GM12878 (cell line): ENCODE results near the gene CUL9. TPM values are rescaled to one million over a fixed set of nuclear protein-coding genes. Genes with fewer than 3 reads are reported as not detected.
A peak's percentile ranks its signal among the peaks of the same experiment; 100 is the strongest.

Source experiments
- BMI1 ChIP-seq: fragments of 450-650 bp; IDR thresholded peaks from 2 replicates; pipeline ENCODE4 v1.6.1; 2016; ENCODE audit warnings: mild to moderate bottlenecking, moderate library complexity, borderline replicate concordance
- CREM ChIP-seq: IDR thresholded peaks from 2 replicates; pipeline ENCODE4 v1.6.1; 2014; ENCODE audit warnings: antibody characterized with exemption, low read depth
- MYB ChIP-seq: fragments of 150-350 bp; IDR thresholded peaks from 2 replicates; pipeline ENCODE4 v1.6.1; 2014; ENCODE audit warnings: mild to moderate bottlenecking, low read depth, low read length, borderline replicate concordance
- PAX5 ChIP-seq: IDR thresholded peaks from 2 replicates; pipeline ENCODE4 v1.6.1; 2011; ENCODE audit warnings: low read depth, low read length, borderline replicate concordance
- RB1 ChIP-seq: fragments of 450-650 bp; formaldehyde crosslinking; IDR thresholded peaks from 2 replicates; pipeline ENCODE4 v1.6.1; 2017; ENCODE audit warnings: mild to moderate bottlenecking, borderline replicate concordance
- RELA ChIP-seq: fragments of 450-650 bp; IDR thresholded peaks from 2 replicates; pipeline ENCODE4 v1.8.0; 2014; ENCODE audit warnings: borderline replicate concordance; ENCODE audit not compliant: partially characterized antibody
- RUNX3 ChIP-seq: IDR thresholded peaks from 2 replicates; pipeline ENCODE4 v1.6.1; 2012; ENCODE audit warnings: low read length, inconsistent platforms
- SIX5 ChIP-seq: IDR thresholded peaks from 2 replicates; pipeline ENCODE4 v1.6.1; 2011; ENCODE audit warnings: mild to moderate bottlenecking, low read depth, low read length, moderate library complexity; ENCODE audit not compliant: severe bottlenecking
- TBL1XR1 ChIP-seq: IDR thresholded peaks from 2 replicates; pipeline ENCODE4 v1.6.1; 2012; ENCODE audit warnings: low read depth, low read length, improper control_type of control experiment
- TCF7 ChIP-seq: IDR thresholded peaks from 2 replicates; pipeline ENCODE4 v1.6.1; 2014; ENCODE audit warnings: antibody characterized with exemption, borderline replicate concordance
- YY1 ChIP-seq: IDR thresholded peaks from 2 replicates; pipeline ENCODE4 v1.6.1; 2011; ENCODE audit warnings: low read depth, mild to moderate bottlenecking, low read length
- polyA plus RNA-seq, 11 experiments: library from polyadenylated mRNA; depleted of rRNA in 4 of 11; unstranded in 6 of 11; stranded (reverse) in 5 of 11; fragments of >200 nt; fragmentation: Nextera tagmentation in 4 of 11; fragmentation: Illumina TruSeq in 1 of 11; extraction: Ambion mirVana in 4 of 11; extraction: Trizol in 1 of 11; gene quantifications; 1 replicate in 1 of 11; 2 replicates in 10 of 11; pipeline versions ENCODE4 v1.2.1 to v1.2.3, GENCODE V29; 2011 to 2016; ENCODE audit warnings: inconsistent platforms in 2 of 11, missing spikeins in 2 of 11, low read depth in 1 of 11
- total RNA-seq, 4 experiments: library from RNA; depleted of rRNA in 3 of 4; stranded (reverse); fragments of >200 nt in 3 of 4; fragmentation: Illumina TruSeq in 1 of 4; extraction: Trizol in 1 of 4; gene quantifications; 2 replicates each; pipeline versions ENCODE4 v1.2.1 to v1.2.3, GENCODE V29; 2013 to 2021
- TF ChIP-seq, protein P1 (sequence below): fragments of 450-650 bp; IDR thresholded peaks from 2 replicates; pipeline ENCODE4 v1.6.1; 2017; ENCODE audit warnings: mild to moderate bottlenecking, moderate library complexity
- TF ChIP-seq, protein P2 (sequence below): fragments of 450-650 bp; IDR thresholded peaks from 2 replicates; pipeline ENCODE4 v1.6.1; 2017; ENCODE audit warnings: mild to moderate bottlenecking, low read depth, inconsistent platforms; ENCODE audit not compliant: poor library complexity, severe bottlenecking
- TF ChIP-seq, protein P3 (sequence below): IDR thresholded peaks from 2 replicates; pipeline ENCODE4 v1.6.1; 2012; ENCODE audit warnings: mild to moderate bottlenecking, low read depth, low read length
- TF ChIP-seq, protein P4 (sequence below): fragments of 450-650 bp; IDR thresholded peaks from 2 replicates; pipeline ENCODE4 v1.6.1; 2016; ENCODE audit warnings: mild to moderate bottlenecking
- TF ChIP-seq, protein P5 (sequence below): fragments of 450-650 bp; IDR thresholded peaks from 2 replicates; pipeline ENCODE4 v1.6.1; 2017; ENCODE audit warnings: borderline replicate concordance

The CUL9 gene
- total and polyA plus RNA-seq, 10 of the 15 experiments (the other 5 are each of a cell fraction or from before 2014, with no cell fraction given), result 1.2 to 48.3 (median 17.2) TPM

DNA sequence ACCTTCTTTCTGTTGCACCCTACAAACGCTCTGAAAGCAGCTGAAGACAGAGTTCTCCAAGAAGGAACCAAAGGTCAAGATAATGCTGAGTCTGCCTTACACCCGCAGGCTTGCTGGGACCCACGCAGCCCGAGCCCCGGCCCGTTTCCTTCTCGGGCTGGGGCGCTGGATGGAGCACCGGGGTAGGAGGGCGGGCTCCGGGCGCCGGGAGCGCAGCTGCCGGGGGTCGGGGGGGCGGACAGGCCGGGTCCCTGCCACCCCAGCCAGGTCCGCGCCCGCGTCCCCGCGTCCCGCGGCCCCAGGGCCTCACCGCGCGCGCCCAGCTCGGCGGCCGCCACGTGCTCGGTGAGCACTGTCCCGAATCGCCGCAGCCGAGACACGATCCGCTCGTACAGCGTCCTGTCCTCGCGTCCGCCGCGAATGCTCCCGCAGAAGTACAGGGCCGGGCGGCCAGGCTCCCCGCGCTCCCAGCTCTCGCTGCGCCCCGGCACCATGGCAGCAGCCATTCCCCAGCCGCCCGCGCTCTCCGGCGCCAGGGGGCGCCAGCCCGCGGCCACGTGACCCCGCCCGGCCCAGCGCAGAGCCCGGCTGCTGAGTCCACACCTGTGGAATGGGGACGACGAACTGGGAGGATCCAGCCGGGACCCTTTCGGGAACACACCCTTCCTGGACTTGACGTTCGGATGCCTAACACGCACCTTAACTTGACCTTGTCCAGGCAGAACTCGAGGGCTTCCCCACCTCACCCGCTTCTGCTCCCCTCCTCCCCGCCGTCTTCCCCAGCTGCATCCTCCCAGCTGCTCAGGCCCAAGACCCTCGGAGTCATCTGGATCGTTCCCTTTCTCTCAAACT, 47.2 kb downstream of the CUL9 start, which contains the start of gene DNPH1 (continued):
- TF ChIP-seq BMI1 (no peak), PAX5 (no peak), CREM (no peak), YY1 (peak; percentile 97), RUNX3 (no peak), RELA (peak; percentile 69), MYB (no peak), SIX5 (no peak), TBL1XR1 (no peak), RB1 (peak; percentile 88; the same call in 1 of the 2 replicates), TCF7 (no peak)
- TF ChIP-seq, protein P1, sequence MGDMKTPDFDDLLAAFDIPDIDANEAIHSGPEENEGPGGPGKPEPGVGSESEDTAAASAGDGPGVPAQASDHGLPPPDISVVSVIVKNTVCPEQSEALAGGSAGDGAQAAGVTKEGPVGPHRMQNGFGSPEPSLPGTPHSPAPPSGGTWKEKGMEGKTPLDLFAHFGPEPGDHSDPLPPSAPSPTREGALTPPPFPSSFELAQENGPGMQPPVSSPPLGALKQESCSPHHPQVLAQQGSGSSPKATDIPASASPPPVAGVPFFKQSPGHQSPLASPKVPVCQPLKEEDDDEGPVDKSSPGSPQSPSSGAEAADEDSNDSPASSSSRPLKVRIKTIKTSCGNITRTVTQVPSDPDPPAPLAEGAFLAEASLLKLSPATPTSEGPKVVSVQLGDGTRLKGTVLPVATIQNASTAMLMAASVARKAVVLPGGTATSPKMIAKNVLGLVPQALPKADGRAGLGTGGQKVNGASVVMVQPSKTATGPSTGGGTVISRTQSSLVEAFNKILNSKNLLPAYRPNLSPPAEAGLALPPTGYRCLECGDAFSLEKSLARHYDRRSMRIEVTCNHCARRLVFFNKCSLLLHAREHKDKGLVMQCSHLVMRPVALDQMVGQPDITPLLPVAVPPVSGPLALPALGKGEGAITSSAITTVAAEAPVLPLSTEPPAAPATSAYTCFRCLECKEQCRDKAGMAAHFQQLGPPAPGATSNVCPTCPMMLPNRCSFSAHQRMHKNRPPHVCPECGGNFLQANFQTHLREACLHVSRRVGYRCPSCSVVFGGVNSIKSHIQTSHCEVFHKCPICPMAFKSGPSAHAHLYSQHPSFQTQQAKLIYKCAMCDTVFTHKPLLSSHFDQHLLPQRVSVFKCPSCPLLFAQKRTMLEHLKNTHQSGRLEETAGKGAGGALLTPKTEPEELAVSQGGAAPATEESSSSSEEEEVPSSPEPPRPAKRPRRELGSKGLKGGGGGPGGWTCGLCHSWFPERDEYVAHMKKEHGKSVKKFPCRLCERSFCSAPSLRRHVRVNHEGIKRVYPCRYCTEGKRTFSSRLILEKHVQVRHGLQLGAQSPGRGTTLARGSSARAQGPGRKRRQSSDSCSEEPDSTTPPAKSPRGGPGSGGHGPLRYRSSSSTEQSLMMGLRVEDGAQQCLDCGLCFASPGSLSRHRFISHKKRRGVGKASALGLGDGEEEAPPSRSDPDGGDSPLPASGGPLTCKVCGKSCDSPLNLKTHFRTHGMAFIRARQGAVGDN, result peak; percentile 93
- TF ChIP-seq, protein P2, sequence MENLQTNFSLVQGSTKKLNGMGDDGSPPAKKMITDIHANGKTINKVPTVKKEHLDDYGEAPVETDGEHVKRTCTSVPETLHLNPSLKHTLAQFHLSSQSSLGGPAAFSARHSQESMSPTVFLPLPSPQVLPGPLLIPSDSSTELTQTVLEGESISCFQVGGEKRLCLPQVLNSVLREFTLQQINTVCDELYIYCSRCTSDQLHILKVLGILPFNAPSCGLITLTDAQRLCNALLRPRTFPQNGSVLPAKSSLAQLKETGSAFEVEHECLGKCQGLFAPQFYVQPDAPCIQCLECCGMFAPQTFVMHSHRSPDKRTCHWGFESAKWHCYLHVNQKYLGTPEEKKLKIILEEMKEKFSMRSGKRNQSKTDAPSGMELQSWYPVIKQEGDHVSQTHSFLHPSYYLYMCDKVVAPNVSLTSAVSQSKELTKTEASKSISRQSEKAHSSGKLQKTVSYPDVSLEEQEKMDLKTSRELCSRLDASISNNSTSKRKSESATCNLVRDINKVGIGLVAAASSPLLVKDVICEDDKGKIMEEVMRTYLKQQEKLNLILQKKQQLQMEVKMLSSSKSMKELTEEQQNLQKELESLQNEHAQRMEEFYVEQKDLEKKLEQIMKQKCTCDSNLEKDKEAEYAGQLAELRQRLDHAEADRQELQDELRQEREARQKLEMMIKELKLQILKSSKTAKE, result no peak
- TF ChIP-seq, protein P3, sequence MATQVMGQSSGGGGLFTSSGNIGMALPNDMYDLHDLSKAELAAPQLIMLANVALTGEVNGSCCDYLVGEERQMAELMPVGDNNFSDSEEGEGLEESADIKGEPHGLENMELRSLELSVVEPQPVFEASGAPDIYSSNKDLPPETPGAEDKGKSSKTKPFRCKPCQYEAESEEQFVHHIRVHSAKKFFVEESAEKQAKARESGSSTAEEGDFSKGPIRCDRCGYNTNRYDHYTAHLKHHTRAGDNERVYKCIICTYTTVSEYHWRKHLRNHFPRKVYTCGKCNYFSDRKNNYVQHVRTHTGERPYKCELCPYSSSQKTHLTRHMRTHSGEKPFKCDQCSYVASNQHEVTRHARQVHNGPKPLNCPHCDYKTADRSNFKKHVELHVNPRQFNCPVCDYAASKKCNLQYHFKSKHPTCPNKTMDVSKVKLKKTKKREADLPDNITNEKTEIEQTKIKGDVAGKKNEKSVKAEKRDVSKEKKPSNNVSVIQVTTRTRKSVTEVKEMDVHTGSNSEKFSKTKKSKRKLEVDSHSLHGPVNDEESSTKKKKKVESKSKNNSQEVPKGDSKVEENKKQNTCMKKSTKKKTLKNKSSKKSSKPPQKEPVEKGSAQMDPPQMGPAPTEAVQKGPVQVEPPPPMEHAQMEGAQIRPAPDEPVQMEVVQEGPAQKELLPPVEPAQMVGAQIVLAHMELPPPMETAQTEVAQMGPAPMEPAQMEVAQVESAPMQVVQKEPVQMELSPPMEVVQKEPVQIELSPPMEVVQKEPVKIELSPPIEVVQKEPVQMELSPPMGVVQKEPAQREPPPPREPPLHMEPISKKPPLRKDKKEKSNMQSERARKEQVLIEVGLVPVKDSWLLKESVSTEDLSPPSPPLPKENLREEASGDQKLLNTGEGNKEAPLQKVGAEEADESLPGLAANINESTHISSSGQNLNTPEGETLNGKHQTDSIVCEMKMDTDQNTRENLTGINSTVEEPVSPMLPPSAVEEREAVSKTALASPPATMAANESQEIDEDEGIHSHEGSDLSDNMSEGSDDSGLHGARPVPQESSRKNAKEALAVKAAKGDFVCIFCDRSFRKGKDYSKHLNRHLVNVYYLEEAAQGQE, result no peak
- TF ChIP-seq, protein P4, sequence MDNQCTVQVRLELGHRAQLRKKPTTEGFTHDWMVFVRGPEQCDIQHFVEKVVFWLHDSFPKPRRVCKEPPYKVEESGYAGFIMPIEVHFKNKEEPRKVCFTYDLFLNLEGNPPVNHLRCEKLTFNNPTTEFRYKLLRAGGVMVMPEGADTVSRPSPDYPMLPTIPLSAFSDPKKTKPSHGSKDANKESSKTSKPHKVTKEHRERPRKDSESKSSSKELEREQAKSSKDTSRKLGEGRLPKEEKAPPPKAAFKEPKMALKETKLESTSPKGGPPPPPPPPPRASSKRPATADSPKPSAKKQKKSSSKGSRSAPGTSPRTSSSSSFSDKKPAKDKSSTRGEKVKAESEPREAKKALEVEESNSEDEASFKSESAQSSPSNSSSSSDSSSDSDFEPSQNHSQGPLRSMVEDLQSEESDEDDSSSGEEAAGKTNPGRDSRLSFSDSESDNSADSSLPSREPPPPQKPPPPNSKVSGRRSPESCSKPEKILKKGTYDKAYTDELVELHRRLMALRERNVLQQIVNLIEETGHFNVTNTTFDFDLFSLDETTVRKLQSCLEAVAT, result peak; percentile 88
- TF ChIP-seq, protein P5, sequence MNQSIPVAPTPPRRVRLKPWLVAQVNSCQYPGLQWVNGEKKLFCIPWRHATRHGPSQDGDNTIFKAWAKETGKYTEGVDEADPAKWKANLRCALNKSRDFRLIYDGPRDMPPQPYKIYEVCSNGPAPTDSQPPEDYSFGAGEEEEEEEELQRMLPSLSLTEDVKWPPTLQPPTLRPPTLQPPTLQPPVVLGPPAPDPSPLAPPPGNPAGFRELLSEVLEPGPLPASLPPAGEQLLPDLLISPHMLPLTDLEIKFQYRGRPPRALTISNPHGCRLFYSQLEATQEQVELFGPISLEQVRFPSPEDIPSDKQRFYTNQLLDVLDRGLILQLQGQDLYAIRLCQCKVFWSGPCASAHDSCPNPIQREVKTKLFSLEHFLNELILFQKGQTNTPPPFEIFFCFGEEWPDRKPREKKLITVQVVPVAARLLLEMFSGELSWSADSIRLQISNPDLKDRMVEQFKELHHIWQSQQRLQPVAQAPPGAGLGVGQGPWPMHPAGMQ, result no peak
